Tibial nerve (tissue), 3 donors: ENCODE results near the gene PRKAG3.
"Not testable (repeated sequence)": the region's sequence is repeated elsewhere in the genome, so short reads cannot be mapped to it uniquely, and the experiment has no call there.

Source experiments
- POLR2A ChIP-seq, 2 donors: fragments of 450-650 bp; IDR thresholded peaks; one replicate each; pipeline ENCODE4 v1.6.1; 2017; ENCODE audit warnings: antibody characterized with exemption in 2 of 2, mild to moderate bottlenecking in 2 of 2, moderate library complexity in 2 of 2
- TF ChIP-seq, protein P1 (sequence below), 5 experiments: fragments of 200-600 bp in 3 of 5; fragments of 450-650 bp in 2 of 5; sonication (generic) in 3 of 5; IDR thresholded peaks; one replicate each; pipeline ENCODE4 v1.5.1; 2016 to 2019; ENCODE audit warnings: antibody characterized with exemption in 5 of 5, mild to moderate bottlenecking in 3 of 5, moderate library complexity in 2 of 5

DNA sequence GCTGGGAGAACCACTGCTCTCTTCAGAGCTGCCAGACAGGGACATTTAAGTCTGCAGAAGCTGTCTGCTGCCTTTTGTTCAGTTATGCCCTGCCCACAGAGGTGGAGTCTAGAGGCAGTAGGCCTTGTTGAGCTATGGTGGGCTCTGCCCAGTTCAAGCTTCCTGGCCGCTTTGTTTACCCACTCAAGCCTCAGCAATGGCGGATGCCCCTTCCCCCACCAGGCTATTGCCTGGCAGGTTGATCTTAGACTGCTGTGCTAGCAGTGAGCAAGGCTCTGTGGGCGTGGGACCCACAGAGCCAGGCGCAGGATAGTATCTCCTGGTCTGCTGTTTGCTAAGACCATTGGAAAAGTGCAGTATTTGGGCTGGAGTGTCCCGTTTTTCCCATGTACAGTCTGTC is 58.8 kb downstream of the PRKAG3 start:
- not testable (repeated sequence) for TF ChIP-seq POLR2A (IDR thresholded peaks at IDR 0.05)
- TF ChIP-seq, protein P1, sequence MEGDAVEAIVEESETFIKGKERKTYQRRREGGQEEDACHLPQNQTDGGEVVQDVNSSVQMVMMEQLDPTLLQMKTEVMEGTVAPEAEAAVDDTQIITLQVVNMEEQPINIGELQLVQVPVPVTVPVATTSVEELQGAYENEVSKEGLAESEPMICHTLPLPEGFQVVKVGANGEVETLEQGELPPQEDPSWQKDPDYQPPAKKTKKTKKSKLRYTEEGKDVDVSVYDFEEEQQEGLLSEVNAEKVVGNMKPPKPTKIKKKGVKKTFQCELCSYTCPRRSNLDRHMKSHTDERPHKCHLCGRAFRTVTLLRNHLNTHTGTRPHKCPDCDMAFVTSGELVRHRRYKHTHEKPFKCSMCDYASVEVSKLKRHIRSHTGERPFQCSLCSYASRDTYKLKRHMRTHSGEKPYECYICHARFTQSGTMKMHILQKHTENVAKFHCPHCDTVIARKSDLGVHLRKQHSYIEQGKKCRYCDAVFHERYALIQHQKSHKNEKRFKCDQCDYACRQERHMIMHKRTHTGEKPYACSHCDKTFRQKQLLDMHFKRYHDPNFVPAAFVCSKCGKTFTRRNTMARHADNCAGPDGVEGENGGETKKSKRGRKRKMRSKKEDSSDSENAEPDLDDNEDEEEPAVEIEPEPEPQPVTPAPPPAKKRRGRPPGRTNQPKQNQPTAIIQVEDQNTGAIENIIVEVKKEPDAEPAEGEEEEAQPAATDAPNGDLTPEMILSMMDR (IDR thresholded peaks at IDR 0.05), result not testable (repeated sequence)
